H1 (cell line): ENCODE measurements around the gene ANKRD17. TPM values are rescaled to one million over a fixed set of nuclear protein-coding genes. Genes with fewer than 3 reads are reported as not detected.

Source experiments
- CTCF ChIP-seq, 3 experiments: IDR thresholded peaks; 1 replicate in 2 of 3; 2 replicates in 1 of 3; pipeline versions ENCODE4 v1.5.1 to v1.6.1; 2011; ENCODE audit warnings: low read length in 3 of 3, mild to moderate bottlenecking in 3 of 3, inconsistent platforms in 2 of 3, low read depth in 1 of 3, moderate library complexity in 1 of 3; ENCODE audit not compliant: insufficient read depth in 1 of 3; ENCODE audit errors: control extremely low read depth in 1 of 3
- MAX ChIP-seq: IDR thresholded peaks from 2 replicates; pipeline ENCODE4 v1.6.1; 2012; ENCODE audit warnings: inconsistent platforms
- POU5F1 ChIP-seq: IDR thresholded peaks from 2 replicates; pipeline ENCODE4 v1.6.1; 2011; ENCODE audit warnings: low read depth, mild to moderate bottlenecking, low read length, moderate library complexity
- polyA plus RNA-seq, 7 experiments: library from polyadenylated mRNA; depleted of rRNA in 3 of 7; stranded (reverse) in 5 of 7; unstranded in 2 of 7; fragments of >200 nt in 5 of 7; fragments of 200-250 nt in 2 of 7; gene quantifications; 1 replicate in 5 of 7; 2 replicates in 1 of 7; 4 replicates in 1 of 7; pipeline versions ENCODE4 v1.2.1 to v1.2.3, GENCODE V29; 2011 to 2013; ENCODE audit warnings: missing spikeins in 2 of 7, mixed read lengths in 2 of 7
- total RNA-seq: library from RNA; stranded (reverse); fragmentation: NEBNext Ultra II Directional; extraction: Animal tissue kit (Norgen Biotek cat#: 25700); gene quantifications from 2 replicates; pipeline ENCODE4 v1.2.1, GENCODE V29; 2021

Gene ANKRD17
- total and polyA plus RNA-seq, 2 of the 8 experiments (the other 6 are each of a cell fraction or from before 2014, with no cell fraction given), result 42.4 to 93.7 TPM

GRCh38 chr4:73193155-73193554 lies 65.4 kb downstream of the ANKRD17 start (continued):
- TF ChIP-seq CTCF (IDR thresholded peaks at IDR 0.05; ENCODE audit: control extremely low read depth in 1 of 3, insufficient read depth in 1 of 3, low read depth in 1 of 3, low read length in 3 of 3) (no peak), MAX (no peak), POU5F1 (no peak)
